OCI-LY1 (cell line): Measurements from ENCODE around the gene PALB2.

Experiments
- H2AFZ ChIP-seq: fragments of 200-600 bp; sonication (generic), shearing (Covaris generic); 2 replicates; pipeline ENCODE4 v1.6.0; 2014; ENCODE audit warnings: antibody characterized with exemption, mild to moderate bottlenecking, low read length
- H3F3A ChIP-seq: fragments of 200-600 bp; sonication (generic), shearing (Covaris generic); 2 replicates; pipeline ENCODE4 v1.6.0; 2014; ENCODE audit warnings: mild to moderate bottlenecking, antibody characterized with exemption, low read length, moderate library complexity; ENCODE audit not compliant: insufficient read depth
- H3K27ac ChIP-seq: fragments of 200-600 bp; sonication (generic); 2 replicates; pipeline ENCODE4 v1.5.1; 2014; ENCODE audit warnings: low read length, mixed run types, mild to moderate bottlenecking, low read depth; ENCODE audit not compliant: poor library complexity, severe bottlenecking
- H3K27me3 ChIP-seq: fragments of 200-600 bp; sonication (generic); 2 replicates; pipeline ENCODE4 v1.6.0; 2014; ENCODE audit warnings: antibody characterized with exemption, mild to moderate bottlenecking, low read length, moderate library complexity; ENCODE audit not compliant: insufficient read depth
- H3K36me3 ChIP-seq: fragments of 200-600 bp; sonication (generic); 2 replicates; pipeline ENCODE4 v1.6.1; 2014; ENCODE audit warnings: mild to moderate bottlenecking, antibody characterized with exemption, low read length, moderate library complexity, mixed read lengths; ENCODE audit not compliant: insufficient read depth
- H3K4me1 ChIP-seq: fragments of 200-600 bp; sonication (generic); 2 replicates; pipeline ENCODE4 v1.5.1; 2014; ENCODE audit warnings: mild to moderate bottlenecking, low read length, moderate library complexity; ENCODE audit not compliant: insufficient read depth, severe bottlenecking
- H3K4me2 ChIP-seq: fragments of 200-600 bp; sonication (generic), shearing (Covaris generic); 2 replicates; pipeline ENCODE4 v1.6.1; 2014; ENCODE audit warnings: low read length
- H3K4me3 ChIP-seq: fragments of 200-600 bp; sonication (generic); 2 replicates; pipeline ENCODE4 v1.5.1; 2014; ENCODE audit warnings: low read length, low read depth, mild to moderate bottlenecking, mixed read lengths; ENCODE audit not compliant: poor library complexity, severe bottlenecking
- H3K79me2 ChIP-seq: fragments of 200-600 bp; shearing (Covaris generic); 2 replicates; pipeline ENCODE4 v1.6.1; 2016; ENCODE audit warnings: mixed run types, low read length, mixed read lengths; ENCODE audit not compliant: insufficient read depth
- H3K9ac ChIP-seq: fragments of 200-600 bp; sonication (generic), shearing (Covaris generic); 2 replicates; pipeline ENCODE4 v1.6.1; 2014; ENCODE audit warnings: mild to moderate bottlenecking, low read length, mixed read lengths
- H3K9me2 ChIP-seq: fragments of 200-600 bp; sonication (generic), shearing (Covaris generic); 2 replicates; pipeline ENCODE4 v1.6.1; 2014; ENCODE audit warnings: low read depth, mild to moderate bottlenecking, low read length, mixed read lengths
- H3K9me3 ChIP-seq: fragments of 200-600 bp; shearing (Covaris generic); 2 replicates; pipeline ENCODE4 v1.6.1; 2014; ENCODE audit warnings: low read length, mixed read lengths
- H4K20me1 ChIP-seq: fragments of 200-600 bp; sonication (generic), shearing (Covaris generic); 2 replicates; pipeline ENCODE4 v1.6.0; 2016; ENCODE audit warnings: mild to moderate bottlenecking, low read length; ENCODE audit not compliant: insufficient read depth
- EZH2 ChIP-seq: fragments of 200-600 bp; sonication (generic), shearing (Covaris generic); IDR thresholded peaks from 2 replicates; pipeline ENCODE4 v1.8.0; 2017; ENCODE audit warnings: borderline replicate concordance, mixed run types, mild to moderate bottlenecking, antibody characterized with exemption, low read length, moderate library complexity, mixed read lengths
- TF ChIP-seq, protein P1 (sequence below): fragments of 200-600 bp; sonication (generic), shearing (Covaris generic); IDR thresholded peaks from 2 replicates; pipeline ENCODE4 v1.5.1; 2017; ENCODE audit warnings: mild to moderate bottlenecking, antibody characterized with exemption, low read length, moderate library complexity, mixed read lengths

PALB2 gene

DNA sequence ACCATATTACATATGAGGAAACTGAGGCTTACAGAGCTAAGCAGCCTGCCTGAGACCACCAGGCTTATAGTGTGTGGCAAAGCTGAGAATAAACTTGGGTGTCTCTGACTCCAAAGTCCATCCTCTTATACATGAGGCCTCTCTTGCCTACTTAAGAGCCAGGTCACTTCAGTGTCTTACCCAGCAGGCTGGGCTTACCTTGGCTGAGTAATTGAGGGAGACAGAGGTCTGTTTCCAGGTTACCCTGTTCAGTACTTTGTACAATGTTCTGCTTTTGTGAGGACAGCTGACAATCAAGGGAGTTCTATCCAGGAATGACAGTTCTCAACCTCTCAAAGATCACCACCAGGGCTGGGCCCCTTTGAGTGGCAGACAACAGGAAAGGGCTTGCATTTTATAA, 59.3 kb downstream of the PALB2 start:
- no peak overlapping the region for H2AFZ ChIP-seq
- H3K9me2 ChIP-seq = no peaks in the 10 kb centered on the region
- H4K20me1 ChIP-seq = no peaks in the 10 kb centered on the region
- no peak overlapping the region for H3K9ac ChIP-seq
- no peak overlapping the region for H3K27ac ChIP-seq
- TF ChIP-seq, protein P1, sequence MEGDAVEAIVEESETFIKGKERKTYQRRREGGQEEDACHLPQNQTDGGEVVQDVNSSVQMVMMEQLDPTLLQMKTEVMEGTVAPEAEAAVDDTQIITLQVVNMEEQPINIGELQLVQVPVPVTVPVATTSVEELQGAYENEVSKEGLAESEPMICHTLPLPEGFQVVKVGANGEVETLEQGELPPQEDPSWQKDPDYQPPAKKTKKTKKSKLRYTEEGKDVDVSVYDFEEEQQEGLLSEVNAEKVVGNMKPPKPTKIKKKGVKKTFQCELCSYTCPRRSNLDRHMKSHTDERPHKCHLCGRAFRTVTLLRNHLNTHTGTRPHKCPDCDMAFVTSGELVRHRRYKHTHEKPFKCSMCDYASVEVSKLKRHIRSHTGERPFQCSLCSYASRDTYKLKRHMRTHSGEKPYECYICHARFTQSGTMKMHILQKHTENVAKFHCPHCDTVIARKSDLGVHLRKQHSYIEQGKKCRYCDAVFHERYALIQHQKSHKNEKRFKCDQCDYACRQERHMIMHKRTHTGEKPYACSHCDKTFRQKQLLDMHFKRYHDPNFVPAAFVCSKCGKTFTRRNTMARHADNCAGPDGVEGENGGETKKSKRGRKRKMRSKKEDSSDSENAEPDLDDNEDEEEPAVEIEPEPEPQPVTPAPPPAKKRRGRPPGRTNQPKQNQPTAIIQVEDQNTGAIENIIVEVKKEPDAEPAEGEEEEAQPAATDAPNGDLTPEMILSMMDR = no peak
- TF ChIP-seq EZH2 = no peak
- H3K36me3 ChIP-seq = peaks cover 56% of the 10 kb centered on the region
- no peak overlapping the region for H3K4me2 ChIP-seq
- no peaks in the 10 kb centered on the region for H3K79me2 ChIP-seq
- no peaks in the 10 kb centered on the region for H3K4me1 ChIP-seq
- no peaks in the 10 kb centered on the region for H3K27me3 ChIP-seq
- no peaks in the 10 kb centered on the region for H3K9me3 ChIP-seq
- H3F3A ChIP-seq = no peaks in the 10 kb centered on the region
- H3K4me3 ChIP-seq = no peak overlapping the region

DNA sequence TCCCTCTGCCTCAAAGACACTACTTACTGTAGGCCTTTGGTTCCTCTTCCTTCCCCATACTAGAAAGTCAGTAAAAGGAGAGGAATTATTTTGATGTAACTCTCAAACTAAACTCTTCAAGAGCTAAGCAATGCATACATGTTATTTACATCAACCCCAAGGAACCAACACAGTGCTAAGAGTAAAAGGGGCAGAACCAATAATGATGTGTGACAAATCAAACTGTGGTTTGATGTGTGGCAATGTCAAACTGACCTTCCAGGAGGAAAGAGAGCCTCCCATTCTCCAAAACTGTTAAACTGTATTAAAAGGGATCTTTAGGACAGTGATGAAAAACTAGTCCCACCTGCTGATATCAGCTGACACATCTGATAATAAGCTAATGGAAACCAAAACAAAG, 60.7 kb downstream of the PALB2 start:
- Histone ChIP-seq H3K4me1 (no peaks in the 10 kb centered on the region), H3K9ac (no peak overlapping the region), H3K27ac (no peak overlapping the region), H3K9me3 (no peaks in the 10 kb centered on the region), H3K4me2 (no peak overlapping the region), H4K20me1 (no peaks in the 10 kb centered on the region), H3K4me3 (no peak overlapping the region), H3K36me3 (peaks cover 50% of the 10 kb centered on the region), H3K27me3 (no peaks in the 10 kb centered on the region), H2AFZ (no peak overlapping the region), H3F3A (no peaks in the 10 kb centered on the region), H3K9me2 (no peaks in the 10 kb centered on the region), H3K79me2 (no peaks in the 10 kb centered on the region)
- TF ChIP-seq, protein P1 = no peak
- TF ChIP-seq EZH2 = no peak

DNA sequence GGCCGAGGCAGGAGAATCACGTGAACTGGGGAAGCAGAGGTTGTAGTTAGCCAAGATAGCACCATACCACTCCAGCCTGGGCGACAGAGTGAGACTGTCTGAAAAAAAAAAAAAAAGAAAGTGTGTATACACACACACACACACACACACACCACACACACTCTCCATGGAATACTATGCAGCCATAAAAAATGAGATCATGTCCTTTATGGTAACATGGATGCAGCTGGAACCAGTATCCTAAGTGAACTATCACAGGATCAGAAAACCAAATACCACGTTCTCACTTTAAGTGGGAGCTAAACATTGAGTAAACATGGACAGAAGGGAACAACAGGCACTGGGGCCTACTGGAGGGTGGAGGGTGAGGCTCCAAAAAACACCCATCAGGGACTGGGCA, 61.7 kb downstream of the PALB2 start:
- H3K4me3 ChIP-seq = no peak overlapping the region
- no peak overlapping the region for H2AFZ ChIP-seq
- no peaks in the 10 kb centered on the region for H3K9me3 ChIP-seq
- no peak overlapping the region for H3K9ac ChIP-seq
- TF ChIP-seq, protein P1 = no peak
- no peak for TF ChIP-seq EZH2
- H3K4me1 ChIP-seq = no peaks in the 10 kb centered on the region
- no peaks in the 10 kb centered on the region for H3K9me2 ChIP-seq
- H3K27me3 ChIP-seq = no peaks in the 10 kb centered on the region
- H3K79me2 ChIP-seq = no peaks in the 10 kb centered on the region
- H3K27ac ChIP-seq = no peak overlapping the region
- H3K4me2 ChIP-seq = no peak overlapping the region
- H3F3A ChIP-seq = no peaks in the 10 kb centered on the region
- no peaks in the 10 kb centered on the region for H4K20me1 ChIP-seq
- peaks cover 44% of the 10 kb centered on the region for H3K36me3 ChIP-seq
